Astrocyte (in vitro differentiated cells and primary cell): ENCODE measurements around the gene ELAC2. TPM values are rescaled to one million over a fixed set of nuclear protein-coding genes. Genes with fewer than 3 reads are reported as not detected.
A peak's percentile ranks its signal among the peaks of the same experiment; 100 is the strongest.

Experiments used
- DNase-seq: peaks from one replicate; pipeline ENCODE4 v3.0.0-alpha.2; 2010; ENCODE audit warnings: low read depth
- FAIRE-seq: peaks from 2 replicates; lab custom pipeline; 2011; peaks lifted over from hg19 to GRCh38; lab: Jason Lieb, UNC
- H2AFZ ChIP-seq: 2 replicates; pipeline ENCODE4 v1.6.0; 2012; ENCODE audit warnings: low read depth, low read length, inconsistent platforms
- H3K27ac ChIP-seq: 2 replicates; pipeline ENCODE4 v1.5.1; 2011; ENCODE audit warnings: low read depth, low read length, inconsistent platforms
- H3K27me3 ChIP-seq: 2 replicates; pipeline ENCODE4 v1.6.0; 2011; ENCODE audit warnings: low read length, inconsistent platforms; ENCODE audit not compliant: insufficient read depth
- H3K36me3 ChIP-seq: 2 replicates; pipeline ENCODE4 v1.5.1; 2011; ENCODE audit warnings: low read length, inconsistent platforms; ENCODE audit not compliant: insufficient read depth
- H3K4me1 ChIP-seq: 2 replicates; pipeline ENCODE4 v1.5.1; 2011; ENCODE audit warnings: low read length, inconsistent platforms; ENCODE audit not compliant: insufficient read depth
- H3K4me2 ChIP-seq: 2 replicates; pipeline ENCODE4 v1.6.0; 2012; ENCODE audit warnings: low read length, inconsistent platforms
- H3K4me3 ChIP-seq: 2 replicates; pipeline ENCODE4 v1.5.1; 2011; ENCODE audit warnings: low read depth, mild to moderate bottlenecking, low read length, inconsistent platforms; ENCODE audit not compliant: insufficient read depth
- H3K79me2 ChIP-seq: 2 replicates; pipeline ENCODE4 v1.6.0; 2012; ENCODE audit warnings: mild to moderate bottlenecking, low read length, inconsistent platforms; ENCODE audit not compliant: insufficient read depth
- H3K9ac ChIP-seq: 2 replicates; pipeline ENCODE4 v1.6.0; 2012; ENCODE audit warnings: mild to moderate bottlenecking, low read length, inconsistent platforms
- H3K9me3 ChIP-seq: 2 replicates; pipeline ENCODE4 v1.5.1; 2012; ENCODE audit warnings: low read depth, mild to moderate bottlenecking, low read length, inconsistent platforms; ENCODE audit not compliant: insufficient read depth
- H4K20me1 ChIP-seq: 2 replicates; pipeline ENCODE4 v1.6.0; 2012; ENCODE audit warnings: low read length, inconsistent platforms; ENCODE audit not compliant: insufficient read depth
- H3K27ac Mint-ChIP-seq: one replicate; pipeline ENCODE4 v1.8.0; 2021; ENCODE audit warnings: mild to moderate bottlenecking, mixed read lengths; ENCODE audit not compliant: unreplicated experiment
- H3K27me3 Mint-ChIP-seq: one replicate; pipeline ENCODE4 v1.8.0; 2021; ENCODE audit warnings: low read depth, mixed read lengths; ENCODE audit not compliant: unreplicated experiment
- H3K36me3 Mint-ChIP-seq: one replicate; pipeline ENCODE4 v1.8.0; 2021; ENCODE audit warnings: low read depth, mixed read lengths; ENCODE audit not compliant: unreplicated experiment
- H3K4me1 Mint-ChIP-seq: one replicate; pipeline ENCODE4 v1.8.0; 2021; ENCODE audit warnings: low read depth, mixed read lengths; ENCODE audit not compliant: unreplicated experiment
- H3K4me3 Mint-ChIP-seq: one replicate; pipeline ENCODE4 v1.8.0; 2021; ENCODE audit warnings: mild to moderate bottlenecking, moderate library complexity, mixed read lengths; ENCODE audit not compliant: unreplicated experiment
- H3K9me3 Mint-ChIP-seq: one replicate; pipeline ENCODE4 v1.8.0; 2021; ENCODE audit warnings: mild to moderate bottlenecking, mixed read lengths; ENCODE audit not compliant: unreplicated experiment
- CTCF ChIP-seq: IDR thresholded peaks from 2 replicates; pipeline ENCODE4 v1.5.1; 2011; ENCODE audit warnings: low read depth, mild to moderate bottlenecking, inconsistent platforms, low read length, moderate library complexity; ENCODE audit not compliant: insufficient read depth
- EZH2 ChIP-seq: IDR thresholded peaks from 2 replicates; pipeline ENCODE4 v1.6.1; 2012; ENCODE audit warnings: mild to moderate bottlenecking, low read length, inconsistent platforms; ENCODE audit not compliant: insufficient read depth
- total RNA-seq: library from RNA; stranded (reverse); gene quantifications from 2 replicates; pipeline ENCODE4 v1.2.1, GENCODE V29; 2021

The ELAC2 gene
- total RNA-seq, 1 donor from 2014 or later = 63.2 TPM

GRCh38 chr17:12977008-12977751 is 40.6 kb downstream of the ELAC2 start:
- Histone ChIP-seq H3K4me3 (no peak overlapping the region), H2AFZ (no peak overlapping the region), H3K9ac (no peak overlapping the region), H3K27ac (no peak overlapping the region), H3K27me3 (no peaks in the 10 kb centered on the region), H4K20me1 (no peaks in the 10 kb centered on the region), H3K79me2 (no peaks in the 10 kb centered on the region), H3K36me3 (no peaks in the 10 kb centered on the region), H3K9me3 (no peaks in the 10 kb centered on the region), H3K4me1 (peaks cover 3% of the 10 kb centered on the region), H3K4me2 (no peak overlapping the region)
- TF ChIP-seq CTCF (no peak), EZH2 (no peak)
- DNase-seq = peak; percentile 46
- FAIRE-seq = no peak
- Mint-ChIP-seq H3K9me3 (no peaks in the 10 kb centered on the region), H3K27ac (no peak overlapping the region), H3K4me1 (no peaks in the 10 kb centered on the region), H3K4me3 (no peak overlapping the region), H3K36me3 (no peaks in the 10 kb centered on the region), H3K27me3 (peaks cover 11% of the 10 kb centered on the region)

GRCh38 chr17:12974005-12974531 is 43.8 kb downstream of the ELAC2 start:
- peak overlapping the region; percentile 49 for H3K4me3 ChIP-seq
- no peaks in the 10 kb centered on the region for H4K20me1 ChIP-seq
- H2AFZ ChIP-seq = peak overlapping the region; percentile 89
- H3K4me2 ChIP-seq = peak overlapping the region; percentile 84
- Mint-ChIP-seq H3K9me3 (peaks cover 3% of the 10 kb centered on the region), H3K36me3 (no peaks in the 10 kb centered on the region), H3K4me1 (no peaks in the 10 kb centered on the region), H3K27me3 (peaks cover 11% of the 10 kb centered on the region), H3K4me3 (peak overlapping the region; percentile 45), H3K27ac (no peak overlapping the region)
- no peak for FAIRE-seq
- no peak overlapping the region for H3K27ac ChIP-seq
- no peaks in the 10 kb centered on the region for H3K79me2 ChIP-seq
- peak; percentile 39 for TF ChIP-seq EZH2
- no peak for TF ChIP-seq CTCF
- DNase-seq = peak; percentile 11
- H3K4me1 ChIP-seq = peaks cover 3% of the 10 kb centered on the region
- H3K9me3 ChIP-seq = no peaks in the 10 kb centered on the region
- no peaks in the 10 kb centered on the region for H3K27me3 ChIP-seq
- H3K36me3 ChIP-seq = no peaks in the 10 kb centered on the region
- peak overlapping the region; percentile 44 for H3K9ac ChIP-seq
